HS-5 (cell line): Measurements from ENCODE around the gene CCL14.
A peak's percentile ranks its signal among the peaks of the same experiment; 100 is the strongest.

ENCODE experiments used
- DNase-seq: peaks from one replicate; pipeline ENCODE4 v3.0.0-alpha.2; 2012; ENCODE audit warnings: low read depth

The CCL14 gene

GRCh38 chr17:35988164-35988563 lies 1.6 kb upstream of the CCL14 start:
- no peak for DNase-seq

GRCh38 chr17:35984140-35984539 lies 2.4 kb downstream of the CCL14 start:
- no peak for DNase-seq

- DNase-seq = no peak
Observed at GRCh38 chr17:35982409-35983191, 3.9 kb downstream of the CCL14 start.

GRCh38 chr17:35981908-35982330 lies 4.6 kb downstream of the CCL14 start:
- no peak for DNase-seq

GRCh38 chr17:35981246-35981645 lies 5.3 kb downstream of the CCL14 start, which contains the start of gene CCL16:
CCL16 (minus strand) TSS chr17:35981497; CDS start chr17:35981420, 77 bp downstream.
- no peak for DNase-seq

GRCh38 chr17:35978346-35978745 lies 8.2 kb downstream of the CCL14 start:
- no peak for DNase-seq

GRCh38 chr17:35977509-35977908 lies 9.0 kb downstream of the CCL14 start:
- no peak for DNase-seq

- DNase-seq = no peak
Observed at GRCh38 chr17:35973333-35974260, 12.9 kb downstream of the CCL14 start.

- no peak for DNase-seq
Observed at GRCh38 chr17:35972945-35973332, 13.6 kb downstream of the CCL14 start.

GRCh38 chr17:35972535-35972934 lies 14.0 kb downstream of the CCL14 start:
- DNase-seq = no peak

GRCh38 chr17:35972066-35972465 lies 14.5 kb downstream of the CCL14 start:
- no peak for DNase-seq

- peak; percentile 32 for DNase-seq
Observed at GRCh38 chr17:35969558-35970380, 16.8 kb downstream of the CCL14 start.

GRCh38 chr17:35968520-35969054 lies 17.9 kb downstream of the CCL14 start:
- DNase-seq = no peak

GRCh38 chr17:35965272-35965671 lies 21.3 kb downstream of the CCL14 start:
- DNase-seq = no peak

- DNase-seq = no peak
Observed at GRCh38 chr17:35963663-35964062, 22.9 kb downstream of the CCL14 start.

- DNase-seq = no peak
Observed at GRCh38 chr17:35953720-35954119, 32.8 kb downstream of the CCL14 start.

GRCh38 chr17:35949401-35949800 lies 37.1 kb downstream of the CCL14 start:
- no peak for DNase-seq

- DNase-seq = no peak
Observed at GRCh38 chr17:35948092-35948491, 38.4 kb downstream of the CCL14 start.

GRCh38 chr17:35947156-35947585 lies 39.4 kb downstream of the CCL14 start:
- DNase-seq = no peak

- no peak for DNase-seq
Observed at GRCh38 chr17:35944151-35944550, 42.4 kb downstream of the CCL14 start.

- no peak for DNase-seq
Observed at GRCh38 chr17:35943537-35943936, 43.0 kb downstream of the CCL14 start, which contains the start of gene LYZL6. LYZL6 (minus strand) TSS chr17:35943713; CDS start chr17:35939356, 4,357 bp downstream.
